ENCODE data around the gene LMNTD2. TPM values are rescaled to one million over a fixed set of nuclear protein-coding genes. Genes with fewer than 3 reads are reported as not detected.

The LMNTD2 gene
- total and polyA plus RNA-seq, 2 experiments from 2014 or later = 7.3 to 15.9 TPM

DNA sequence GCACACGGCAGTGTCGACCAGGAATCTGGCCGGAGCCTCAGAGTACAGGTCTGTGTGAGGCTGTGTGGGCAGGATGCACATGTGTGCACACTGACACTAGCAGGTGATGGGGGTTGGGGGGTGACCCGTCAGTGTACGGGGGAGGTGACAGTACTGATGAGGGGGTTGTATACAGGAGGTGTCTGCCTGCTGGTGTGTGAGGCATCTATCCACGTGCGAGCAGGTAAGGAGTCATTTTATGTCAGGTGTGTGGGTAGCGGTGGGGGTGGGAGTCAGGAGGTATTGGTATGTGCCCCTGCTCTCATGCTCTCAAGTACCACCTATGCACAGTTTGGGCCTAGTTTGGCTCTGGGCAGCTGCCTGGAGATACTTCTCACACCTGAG, 11.3 kb upstream of the LMNTD2 start:
- Histone ChIP-seq H3K4me1 (ENCODE audit: insufficient read depth) (peaks cover 30% of the 10 kb centered on the region), H4K20me1 (ENCODE audit: insufficient read depth, poor library complexity, severe bottlenecking) (no peaks in the 10 kb centered on the region), H3K27ac (no peak overlapping the region), H3K79me2 (peaks cover under 1% of the 10 kb centered on the region), H3K4me2 (no peak overlapping the region), H3K4me3 (no peak overlapping the region), H3K9me2 (replicated peaks; ENCODE audit: insufficient read depth) (no peaks in the 10 kb centered on the region), H3K9me3 (ENCODE audit: low read depth) (no peaks in the 10 kb centered on the region), H3K27me3 (no peaks in the 10 kb centered on the region), H2AFZ (no peak overlapping the region), H3K36me3 (replicated peaks; ENCODE audit: insufficient read depth, low read depth) (no peaks in the 10 kb centered on the region)
- TF ChIP-seq EZH2 (IDR thresholded peaks at IDR 0.05; ENCODE audit: borderline replicate concordance) (no peak), EZH2phosphoT487 (IDR thresholded peaks at IDR 0.05; ENCODE audit: low read depth, severe bottlenecking, unreplicated experiment) (no peak)
- TF ChIP-seq, protein P1, sequence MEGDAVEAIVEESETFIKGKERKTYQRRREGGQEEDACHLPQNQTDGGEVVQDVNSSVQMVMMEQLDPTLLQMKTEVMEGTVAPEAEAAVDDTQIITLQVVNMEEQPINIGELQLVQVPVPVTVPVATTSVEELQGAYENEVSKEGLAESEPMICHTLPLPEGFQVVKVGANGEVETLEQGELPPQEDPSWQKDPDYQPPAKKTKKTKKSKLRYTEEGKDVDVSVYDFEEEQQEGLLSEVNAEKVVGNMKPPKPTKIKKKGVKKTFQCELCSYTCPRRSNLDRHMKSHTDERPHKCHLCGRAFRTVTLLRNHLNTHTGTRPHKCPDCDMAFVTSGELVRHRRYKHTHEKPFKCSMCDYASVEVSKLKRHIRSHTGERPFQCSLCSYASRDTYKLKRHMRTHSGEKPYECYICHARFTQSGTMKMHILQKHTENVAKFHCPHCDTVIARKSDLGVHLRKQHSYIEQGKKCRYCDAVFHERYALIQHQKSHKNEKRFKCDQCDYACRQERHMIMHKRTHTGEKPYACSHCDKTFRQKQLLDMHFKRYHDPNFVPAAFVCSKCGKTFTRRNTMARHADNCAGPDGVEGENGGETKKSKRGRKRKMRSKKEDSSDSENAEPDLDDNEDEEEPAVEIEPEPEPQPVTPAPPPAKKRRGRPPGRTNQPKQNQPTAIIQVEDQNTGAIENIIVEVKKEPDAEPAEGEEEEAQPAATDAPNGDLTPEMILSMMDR (IDR thresholded peaks at IDR 0.05; ENCODE audit: poor library complexity) = no peak
- WGBS (ENCODE audit: low lambda C conversion rate, missing lambda C conversion rate) = 62% methylated on average over 8 of the region's 8 CpGs
- no peak for DNase-seq (ENCODE audit: low spot score)

DNA sequence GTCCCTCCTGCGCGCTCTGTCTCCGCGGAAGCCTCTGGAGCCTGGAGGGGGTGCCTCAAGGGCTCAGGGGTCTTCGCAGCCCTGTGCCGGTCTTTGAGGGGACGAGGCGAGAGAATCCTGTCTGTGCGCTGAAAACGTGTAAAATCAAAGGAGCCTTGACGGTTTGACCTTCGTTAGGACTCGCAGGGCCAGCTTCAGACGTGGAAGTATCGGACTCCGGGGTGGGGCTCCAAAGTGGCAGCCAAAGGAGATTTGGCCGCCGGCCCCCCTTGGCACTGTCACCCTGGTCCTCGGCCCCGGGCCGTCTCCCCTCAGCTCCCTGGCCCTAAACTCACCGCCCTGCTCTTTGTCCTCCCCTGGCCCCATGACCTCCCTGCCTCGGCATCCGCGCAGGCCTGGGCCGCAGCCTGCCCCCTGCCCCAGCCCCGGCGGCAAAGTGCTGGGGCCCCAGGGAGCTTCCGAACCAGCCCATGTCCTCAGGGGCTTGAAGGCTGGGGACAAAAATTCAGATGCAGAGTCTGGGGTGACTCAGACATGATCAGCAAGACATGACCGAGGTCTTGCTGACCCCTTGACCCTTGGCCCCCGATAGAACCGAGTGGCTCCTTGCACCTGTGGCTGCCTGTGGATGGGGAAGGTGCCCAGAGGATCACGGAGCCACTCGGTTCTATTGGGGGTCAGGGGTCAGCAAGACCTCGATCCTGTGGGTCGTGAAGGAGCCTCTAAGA, 8.8 kb upstream of the LMNTD2 start:
- Histone ChIP-seq H3K27ac (peak overlapping the region; percentile 81), H3K4me2 (peak overlapping the region; percentile 99), H3K4me3 (peak overlapping the region; percentile 64), H3K36me3 (replicated peaks; ENCODE audit: insufficient read depth, low read depth) (no peaks in the 10 kb centered on the region), H3K9me3 (ENCODE audit: low read depth) (no peaks in the 10 kb centered on the region), H3K9me2 (replicated peaks; ENCODE audit: insufficient read depth) (no peaks in the 10 kb centered on the region), H3K4me1 (ENCODE audit: insufficient read depth) (peaks cover 22% of the 10 kb centered on the region), H3K27me3 (no peaks in the 10 kb centered on the region), H4K20me1 (ENCODE audit: insufficient read depth, poor library complexity, severe bottlenecking) (no peaks in the 10 kb centered on the region), H3K79me2 (no peaks in the 10 kb centered on the region), H2AFZ (no peak overlapping the region)
- TF ChIP-seq, protein P1 (IDR thresholded peaks at IDR 0.05; ENCODE audit: poor library complexity) = no peak
- TF ChIP-seq EZH2 (IDR thresholded peaks at IDR 0.05; ENCODE audit: borderline replicate concordance) (no peak), EZH2phosphoT487 (IDR thresholded peaks at IDR 0.05; ENCODE audit: low read depth, severe bottlenecking, unreplicated experiment) (no peak)
- peak; percentile 14 for DNase-seq (ENCODE audit: low spot score)
- 58% methylated on average over 35 of the region's 36 CpGs for WGBS (ENCODE audit: low lambda C conversion rate, missing lambda C conversion rate)

- H3K27me3 ChIP-seq = no peaks in the 10 kb centered on the region
- no peaks in the 10 kb centered on the region for H3K9me3 ChIP-seq (ENCODE audit: low read depth)
- TF ChIP-seq EZH2phosphoT487 (IDR thresholded peaks at IDR 0.05; ENCODE audit: low read depth, severe bottlenecking, unreplicated experiment) = no peak
- TF ChIP-seq, protein P1 (IDR thresholded peaks at IDR 0.05; ENCODE audit: poor library complexity) = no peak
- no peak for TF ChIP-seq EZH2 (IDR thresholded peaks at IDR 0.05; ENCODE audit: borderline replicate concordance)
- H3K79me2 ChIP-seq = no peaks in the 10 kb centered on the region
- peak overlapping the region; percentile 64 for H3K4me3 ChIP-seq
- no peaks in the 10 kb centered on the region for H3K36me3 ChIP-seq (replicated peaks; ENCODE audit: insufficient read depth, low read depth)
- H3K9me2 ChIP-seq (replicated peaks; ENCODE audit: insufficient read depth) = no peaks in the 10 kb centered on the region
- H3K27ac ChIP-seq = peak overlapping the region; percentile 81
- peaks cover 24% of the 10 kb centered on the region for H3K4me1 ChIP-seq (ENCODE audit: insufficient read depth)
- peak overlapping the region; percentile 99 for H3K4me2 ChIP-seq
- peak overlapping the region; percentile 26 for H2AFZ ChIP-seq
- H4K20me1 ChIP-seq (ENCODE audit: insufficient read depth, poor library complexity, severe bottlenecking) = no peaks in the 10 kb centered on the region
- peak; percentile 98 for DNase-seq (ENCODE audit: low spot score)
- 2% methylated on average over 42 of the region's 123 CpGs for WGBS (ENCODE audit: low lambda C conversion rate, missing lambda C conversion rate)
Measured at GRCh38 chr11:568306-569157, 8.0 kb upstream of the LMNTD2 start.
